Stimulated activated naive CD8-positive, alpha-beta T cell treated with anti-CD3 and anti-CD28 coated beads, Interleukin-15, Interleukin-2, amounts not matched to agents 100 ng/mL and 50 ng/mL, for 24 hours (primary cell): Measurements from ENCODE around the gene BAIAP2L2.
"Not testable (repeated sequence)": the region's sequence is repeated elsewhere in the genome, so short reads cannot be mapped to it uniquely, and the experiment has no call there.

ENCODE experiments used
- H3K27ac Mint-ChIP-seq: one replicate; pipeline ENCODE4 v1.8.0; 2021; ENCODE audit warnings: mild to moderate bottlenecking, mixed read lengths
- H3K27me3 Mint-ChIP-seq: one replicate; pipeline ENCODE4 v1.8.0; 2021; ENCODE audit warnings: mixed read lengths
- H3K36me3 Mint-ChIP-seq: one replicate; pipeline ENCODE4 v1.8.0; 2021; ENCODE audit warnings: low read depth, mixed read lengths
- H3K4me1 Mint-ChIP-seq: one replicate; pipeline ENCODE4 v1.8.0; 2021; ENCODE audit warnings: low read depth, mixed read lengths
- H3K4me3 Mint-ChIP-seq: one replicate; pipeline ENCODE4 v1.8.0; 2021; ENCODE audit warnings: mild to moderate bottlenecking, mixed read lengths
- H3K9me3 Mint-ChIP-seq: one replicate; pipeline ENCODE4 v1.8.0; 2021; ENCODE audit warnings: mixed read lengths

Gene BAIAP2L2

DNA sequence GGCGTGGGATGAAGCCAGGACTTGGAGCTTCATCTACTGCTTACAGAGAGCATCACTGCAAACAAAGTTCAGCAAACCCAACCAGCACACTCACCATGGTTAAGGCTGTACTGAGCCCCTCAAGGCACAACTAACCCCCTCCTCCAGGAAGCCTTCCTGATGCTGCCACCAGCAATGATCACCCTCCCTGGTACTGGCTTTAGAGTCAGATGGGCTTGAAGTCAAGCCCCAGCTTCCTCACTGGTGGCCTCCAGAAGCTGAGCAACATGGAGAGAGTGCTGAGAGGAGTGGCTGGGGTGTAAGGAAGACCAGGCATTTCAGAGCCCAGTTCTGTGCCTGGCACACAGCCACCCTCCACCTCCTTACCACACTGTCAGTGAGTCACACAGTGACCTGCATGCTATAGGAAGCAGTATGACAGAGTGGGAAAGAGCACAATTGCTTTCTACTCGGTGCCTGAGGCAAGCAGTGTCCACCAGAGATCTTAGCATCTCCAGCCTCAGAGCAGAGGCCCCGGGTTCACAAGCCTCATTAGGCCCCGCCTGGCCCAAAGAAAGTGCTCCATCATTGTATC, 24.7 kb upstream of the BAIAP2L2 start:
- H3K9me3 Mint-ChIP-seq = no peaks in the 10 kb centered on the region
- H3K36me3 Mint-ChIP-seq = peaks cover 18% of the 10 kb centered on the region
- H3K27me3 Mint-ChIP-seq = no peaks in the 10 kb centered on the region
- no peak overlapping the region for H3K27ac Mint-ChIP-seq
- no peaks in the 10 kb centered on the region for H3K4me1 Mint-ChIP-seq
- no peak overlapping the region for H3K4me3 Mint-ChIP-seq

DNA sequence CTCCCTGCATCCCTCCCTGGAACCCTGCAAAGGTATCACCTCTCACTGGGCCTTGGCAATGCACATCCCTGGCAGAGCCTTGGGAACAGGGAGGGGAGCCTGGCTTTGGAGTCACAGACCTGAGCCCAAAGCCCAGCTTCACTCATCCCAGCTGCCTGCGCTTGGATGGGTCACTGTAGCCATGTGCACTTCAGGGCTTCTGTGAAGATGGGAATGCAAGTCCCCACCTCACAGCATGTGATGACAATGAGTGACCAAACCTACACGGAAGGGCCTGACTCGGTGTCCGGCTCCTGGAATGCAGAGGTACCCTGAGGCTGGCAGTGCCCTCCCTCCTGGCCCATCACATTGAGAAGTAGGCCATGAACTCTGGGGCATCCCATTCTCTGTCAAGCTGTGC, 22.8 kb upstream of the BAIAP2L2 start:
- no peak overlapping the region for H3K4me3 Mint-ChIP-seq
- H3K4me1 Mint-ChIP-seq = no peaks in the 10 kb centered on the region
- H3K27me3 Mint-ChIP-seq = no peaks in the 10 kb centered on the region
- no peak overlapping the region for H3K27ac Mint-ChIP-seq
- peaks cover 18% of the 10 kb centered on the region for H3K36me3 Mint-ChIP-seq
- H3K9me3 Mint-ChIP-seq = no peaks in the 10 kb centered on the region

DNA sequence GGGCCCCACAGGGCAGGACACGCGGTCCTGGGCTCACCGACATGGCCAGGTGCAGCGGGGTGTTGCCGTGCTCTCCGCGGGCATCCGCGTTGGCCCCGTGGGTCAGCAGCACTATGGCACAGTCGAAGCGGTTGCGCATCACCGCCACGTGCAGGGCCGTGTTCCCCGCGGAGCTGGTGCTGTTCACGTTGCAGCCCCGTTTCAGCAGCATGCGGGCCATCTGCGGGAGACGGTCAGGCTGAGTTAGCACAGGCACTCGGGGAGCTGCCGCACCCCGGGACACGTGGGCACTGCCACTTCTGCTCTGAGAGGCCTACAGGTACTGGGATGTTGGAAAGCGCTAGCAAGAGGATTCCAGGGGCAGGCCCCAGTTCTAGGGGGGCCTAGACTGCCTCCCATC, 22.3 kb upstream of the BAIAP2L2 start:
- Mint-ChIP-seq H3K27ac (no peak overlapping the region), H3K9me3 (no peaks in the 10 kb centered on the region), H3K4me1 (no peaks in the 10 kb centered on the region)

DNA sequence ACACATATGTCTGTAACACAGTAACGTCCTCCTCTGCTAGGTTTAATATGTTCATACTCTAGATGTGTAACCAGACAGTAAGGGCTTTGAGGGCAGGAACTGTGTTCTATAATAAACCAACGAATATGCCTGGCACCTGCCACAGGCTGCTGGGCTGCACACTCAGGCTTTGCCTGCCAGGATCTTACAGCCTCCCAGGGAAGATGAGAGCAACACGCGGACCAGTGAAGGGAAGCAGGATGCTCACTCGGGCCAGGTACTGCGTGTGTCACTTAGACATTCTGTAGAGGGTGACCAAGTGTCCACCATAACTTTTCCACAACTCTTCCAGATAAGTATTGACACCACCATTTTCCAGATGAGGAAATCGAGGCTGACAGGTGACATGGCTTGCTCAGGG, 21.7 kb upstream of the BAIAP2L2 start:
- H3K27me3 Mint-ChIP-seq = no peaks in the 10 kb centered on the region
- peaks cover 18% of the 10 kb centered on the region for H3K36me3 Mint-ChIP-seq
- no peak overlapping the region for H3K27ac Mint-ChIP-seq
- H3K4me3 Mint-ChIP-seq = no peak overlapping the region
- H3K9me3 Mint-ChIP-seq = no peaks in the 10 kb centered on the region
- no peaks in the 10 kb centered on the region for H3K4me1 Mint-ChIP-seq

More for the DNA sequence above, 22.3 kb upstream of the BAIAP2L2 start:
- H3K4me3 Mint-ChIP-seq = no peak overlapping the region
- no peaks in the 10 kb centered on the region for H3K27me3 Mint-ChIP-seq
- H3K36me3 Mint-ChIP-seq = peaks cover 18% of the 10 kb centered on the region

DNA sequence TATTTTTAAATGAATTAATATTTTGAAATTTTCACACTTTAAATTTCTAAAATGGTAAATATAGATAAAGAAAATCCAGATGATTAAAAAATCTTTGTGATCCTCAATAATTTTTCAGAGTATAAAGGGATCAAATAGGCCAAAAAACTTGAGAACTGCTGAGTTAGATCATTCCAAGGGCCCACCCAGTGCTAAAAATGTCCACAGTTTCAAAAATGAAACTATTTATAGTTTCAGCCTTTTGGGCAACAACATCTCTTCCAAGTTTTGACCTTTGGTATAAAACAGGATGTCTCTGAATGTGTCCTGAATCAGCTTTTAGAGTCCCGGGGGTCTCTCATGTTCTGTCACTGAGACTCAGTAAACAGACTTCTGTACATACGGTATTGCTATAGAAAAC, 20.9 kb upstream of the BAIAP2L2 start:
- Mint-ChIP-seq H3K9me3 (no peaks in the 10 kb centered on the region), H3K36me3 (peaks cover 18% of the 10 kb centered on the region), H3K27ac (no peak overlapping the region), H3K4me1 (no peaks in the 10 kb centered on the region), H3K27me3 (no peaks in the 10 kb centered on the region), H3K4me3 (no peak overlapping the region)

DNA sequence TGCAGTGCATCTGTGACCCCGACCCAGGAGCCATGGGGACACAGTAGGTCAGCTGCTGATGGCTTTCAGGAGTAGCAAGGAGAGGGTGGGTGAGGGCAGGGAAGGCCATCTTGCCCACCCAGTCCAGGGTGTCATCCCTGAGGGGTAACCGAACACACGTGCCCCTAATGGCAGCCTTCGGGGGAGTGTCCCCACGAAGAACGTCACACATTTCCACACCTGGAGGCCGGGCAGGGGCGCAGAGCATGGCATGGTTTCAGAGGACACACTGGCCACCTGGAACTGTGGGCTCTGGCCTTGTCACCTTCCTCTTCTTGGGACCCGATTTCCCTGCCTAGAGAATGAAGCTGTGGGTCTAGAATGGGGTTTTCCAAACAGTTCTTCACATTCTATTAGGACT, 19.4 kb upstream of the BAIAP2L2 start:
- Mint-ChIP-seq H3K9me3 (no peaks in the 10 kb centered on the region), H3K4me1 (no peaks in the 10 kb centered on the region)

DNA sequence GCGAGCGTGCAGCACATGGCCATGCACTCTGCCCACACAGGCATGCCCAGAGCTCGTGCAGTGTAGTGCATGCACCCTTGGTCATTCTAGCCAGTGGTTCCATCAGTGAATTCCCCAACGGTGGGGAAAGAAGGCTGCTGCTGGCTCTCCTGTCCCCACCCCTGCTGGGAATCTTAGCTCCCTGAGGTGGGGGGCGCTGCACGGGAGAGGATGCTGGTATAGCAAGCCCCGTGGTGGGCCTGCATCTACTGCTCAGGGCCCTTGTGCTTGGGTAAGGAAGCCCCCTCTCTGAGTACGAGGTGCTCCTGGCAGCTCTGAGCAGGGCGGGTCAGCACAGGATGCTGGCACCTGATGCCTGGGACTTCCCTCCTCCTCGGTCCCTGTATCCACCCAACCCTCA, 18.5 kb upstream of the BAIAP2L2 start:
- H3K27me3 Mint-ChIP-seq = no peaks in the 10 kb centered on the region
- no peak overlapping the region for H3K4me3 Mint-ChIP-seq
- H3K36me3 Mint-ChIP-seq = peaks cover 6% of the 10 kb centered on the region
- no peaks in the 10 kb centered on the region for H3K9me3 Mint-ChIP-seq
- H3K4me1 Mint-ChIP-seq = no peaks in the 10 kb centered on the region
- H3K27ac Mint-ChIP-seq = no peak overlapping the region

More for the DNA sequence above, 19.4 kb upstream of the BAIAP2L2 start:
- Mint-ChIP-seq H3K27ac (no peak overlapping the region), H3K27me3 (no peaks in the 10 kb centered on the region), H3K36me3 (peaks cover 9% of the 10 kb centered on the region), H3K4me3 (no peak overlapping the region)

DNA sequence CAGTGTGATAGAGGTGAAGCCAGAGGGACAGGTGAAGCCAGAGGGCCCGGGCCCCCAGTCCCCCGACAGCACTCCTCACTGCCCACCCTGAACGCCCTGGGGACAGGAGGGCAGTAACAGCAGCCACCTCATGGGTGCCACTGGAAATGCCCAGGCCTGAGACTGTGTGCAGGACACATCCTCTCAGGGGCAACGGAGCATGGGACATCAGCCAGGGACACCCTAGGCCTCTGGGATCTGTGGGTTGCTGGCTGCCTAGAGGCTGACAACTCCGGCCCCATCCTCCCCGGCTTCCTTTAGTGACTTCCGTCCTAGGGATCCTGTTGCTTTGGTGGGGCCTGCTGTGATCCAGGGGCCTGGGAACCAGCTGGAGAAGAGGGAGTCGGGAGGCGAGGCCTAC, 17.4 kb upstream of the BAIAP2L2 start:
- Mint-ChIP-seq H3K4me1 (no peaks in the 10 kb centered on the region), H3K4me3 (no peak overlapping the region), H3K36me3 (peaks cover 6% of the 10 kb centered on the region), H3K27me3 (no peaks in the 10 kb centered on the region), H3K27ac (no peak overlapping the region), H3K9me3 (no peaks in the 10 kb centered on the region)

DNA sequence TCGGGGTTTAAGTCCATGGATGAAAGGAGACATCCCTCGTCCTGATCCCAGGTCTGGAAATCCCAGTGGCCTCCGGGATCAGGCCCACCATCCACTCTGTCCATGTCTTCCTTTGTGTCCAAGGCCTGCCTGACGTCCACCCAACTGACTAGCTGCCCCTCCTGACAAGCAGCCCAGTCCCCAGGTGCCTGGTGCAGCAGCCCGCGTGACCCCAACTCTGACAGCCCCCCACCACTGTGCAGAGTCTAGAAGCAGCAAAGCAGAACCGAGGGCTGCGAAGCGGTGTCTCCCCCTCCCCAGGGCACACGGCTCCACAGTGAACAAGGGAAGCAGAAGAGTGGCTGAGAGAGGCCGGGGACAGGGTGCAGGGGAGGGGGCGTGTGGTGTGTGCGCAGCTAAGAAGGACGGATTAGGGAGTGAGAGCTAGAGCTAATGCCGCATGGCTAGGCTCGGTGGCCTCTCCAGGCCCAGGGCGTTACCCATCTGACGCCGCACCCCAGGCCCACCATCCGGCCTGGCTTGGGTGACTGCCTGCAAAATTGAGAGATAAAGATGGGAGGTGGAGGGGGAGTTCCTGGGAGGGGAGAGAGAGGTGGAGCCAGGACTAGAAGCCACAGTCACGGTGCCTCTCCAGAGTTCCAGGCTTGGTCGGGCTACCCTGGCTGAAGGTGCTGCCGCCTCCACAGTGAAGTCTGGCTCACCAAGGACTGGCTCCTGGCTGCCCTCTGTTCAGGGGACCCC, 16.6 kb upstream of the BAIAP2L2 start:
- no peaks in the 10 kb centered on the region for H3K9me3 Mint-ChIP-seq

DNA sequence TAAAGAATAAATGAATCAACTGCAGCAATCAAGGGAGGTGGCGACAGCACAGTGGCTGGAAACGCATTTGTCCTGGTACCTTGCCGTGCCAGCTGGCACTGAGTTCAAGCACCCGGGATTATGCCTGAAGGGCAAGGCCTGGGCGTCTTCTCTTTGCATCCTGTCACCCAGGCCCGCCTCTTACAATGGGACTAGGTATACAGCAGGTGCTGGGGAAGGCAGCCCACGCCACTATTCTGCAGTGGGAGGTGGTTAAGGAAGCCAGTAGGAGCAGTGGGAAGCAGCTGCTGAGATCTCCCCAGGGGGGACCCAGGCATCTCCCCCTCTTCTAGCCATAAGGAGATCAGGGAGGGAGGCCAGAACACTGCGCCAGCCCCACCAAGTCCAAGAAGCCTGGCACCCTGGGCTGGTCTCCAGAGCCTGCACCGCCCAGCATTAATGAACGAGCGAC, 15.3 kb upstream of the BAIAP2L2 start:
- H3K9me3 Mint-ChIP-seq = no peaks in the 10 kb centered on the region
- H3K36me3 Mint-ChIP-seq = no peaks in the 10 kb centered on the region
- H3K4me1 Mint-ChIP-seq = no peaks in the 10 kb centered on the region
- no peak overlapping the region for H3K27ac Mint-ChIP-seq
- H3K27me3 Mint-ChIP-seq = no peaks in the 10 kb centered on the region
- no peak overlapping the region for H3K4me3 Mint-ChIP-seq

More for the DNA sequence above, 16.6 kb upstream of the BAIAP2L2 start:
- Mint-ChIP-seq H3K4me1 (no peaks in the 10 kb centered on the region), H3K4me3 (no peak overlapping the region), H3K36me3 (peaks cover 2% of the 10 kb centered on the region), H3K27me3 (no peaks in the 10 kb centered on the region), H3K27ac (no peak overlapping the region)

DNA sequence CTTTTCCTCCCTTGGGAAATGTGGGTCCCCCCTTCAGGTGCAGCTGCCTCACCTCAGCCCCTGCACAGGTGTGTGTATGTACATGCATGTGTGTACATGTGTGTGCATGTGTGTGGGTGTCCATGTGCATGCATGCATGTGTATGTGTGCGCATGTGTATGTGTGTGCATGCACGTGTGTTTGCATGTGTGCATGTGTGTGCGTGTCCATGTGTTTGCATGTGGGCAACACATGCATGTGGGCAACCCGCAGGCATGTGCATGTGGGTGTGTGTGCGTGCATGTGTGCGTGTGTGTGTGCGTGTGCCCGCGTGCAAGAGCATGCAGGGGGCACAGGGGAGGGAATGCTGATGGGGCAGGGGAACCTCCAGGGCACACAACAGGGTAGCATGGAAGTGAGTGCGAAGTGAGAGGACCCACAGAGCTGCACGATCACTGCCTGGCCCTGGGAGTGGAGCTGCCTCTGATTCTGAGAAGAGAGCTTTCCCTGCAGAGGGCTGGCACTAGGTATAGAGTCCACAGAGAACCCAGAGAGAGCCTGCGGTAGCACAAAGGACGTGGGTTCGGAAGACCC, 14.6 kb upstream of the BAIAP2L2 start:
- no peaks in the 10 kb centered on the region for H3K27me3 Mint-ChIP-seq
- H3K27ac Mint-ChIP-seq = no peak overlapping the region
- H3K4me1 Mint-ChIP-seq = no peaks in the 10 kb centered on the region
- no peak overlapping the region for H3K4me3 Mint-ChIP-seq
- no peaks in the 10 kb centered on the region for H3K36me3 Mint-ChIP-seq
- no peaks in the 10 kb centered on the region for H3K9me3 Mint-ChIP-seq

DNA sequence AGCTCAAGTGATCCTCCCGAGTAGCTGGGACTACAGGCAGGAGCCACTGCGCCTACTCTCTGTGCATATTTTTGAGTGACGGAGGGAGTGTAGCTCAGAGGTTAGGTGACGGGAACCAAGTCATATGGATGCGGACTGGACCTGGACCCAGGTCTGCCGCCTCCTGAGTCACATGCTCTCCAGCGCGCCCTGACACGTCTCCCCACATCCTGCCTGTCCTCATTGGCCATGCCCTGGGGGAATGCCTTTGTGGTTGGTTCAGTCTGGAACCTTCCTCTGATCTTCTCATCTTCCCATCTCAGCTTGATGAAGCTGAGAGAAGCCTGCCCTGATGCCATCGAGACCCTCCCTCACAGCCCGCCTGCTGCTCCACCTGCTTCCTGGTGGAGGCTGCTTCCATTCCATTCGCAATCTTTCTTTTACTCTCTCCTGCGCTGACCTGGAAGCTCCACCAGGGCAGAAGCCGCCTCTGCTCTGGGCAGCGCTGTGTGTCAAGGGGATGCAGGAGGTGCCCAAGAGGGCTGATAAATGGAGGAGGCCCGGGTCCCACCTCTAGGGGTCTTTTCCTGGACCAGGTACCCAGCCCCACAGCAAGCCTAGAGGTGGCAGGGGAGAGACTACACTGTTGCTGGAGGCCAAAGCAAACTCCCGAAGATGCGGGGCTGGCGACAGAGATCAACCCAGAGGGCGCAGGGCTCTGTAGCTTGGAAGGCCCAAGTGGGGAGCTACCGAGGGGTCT, 13.9 kb upstream of the BAIAP2L2 start:
- Mint-ChIP-seq H3K4me1 (no peaks in the 10 kb centered on the region), H3K27me3 (no peaks in the 10 kb centered on the region), H3K27ac (no peak overlapping the region), H3K36me3 (no peaks in the 10 kb centered on the region), H3K4me3 (no peak overlapping the region), H3K9me3 (no peaks in the 10 kb centered on the region)

DNA sequence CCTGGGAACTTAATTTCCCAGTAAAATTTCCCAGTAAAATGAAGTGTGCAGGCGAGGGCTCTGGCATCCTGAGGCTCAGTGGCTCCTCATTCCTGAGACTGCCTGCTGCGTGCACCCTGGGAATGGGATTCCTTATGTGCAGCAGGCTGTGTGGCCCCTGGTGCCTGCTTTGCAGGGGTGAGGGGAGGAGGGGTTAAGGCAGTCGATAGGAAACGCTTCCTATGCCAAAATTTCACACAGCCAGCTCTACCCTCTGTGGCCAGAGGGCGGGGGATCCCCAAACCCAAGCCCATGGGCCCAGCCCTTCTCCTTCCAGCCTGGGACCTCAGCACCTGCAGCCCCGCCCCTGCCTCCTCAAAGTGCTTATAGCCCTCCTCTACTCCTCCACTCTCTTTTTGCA, 12.1 kb upstream of the BAIAP2L2 start:
- Mint-ChIP-seq H3K36me3 (no peaks in the 10 kb centered on the region), H3K4me3 (no peak overlapping the region), H3K9me3 (no peaks in the 10 kb centered on the region), H3K4me1 (no peaks in the 10 kb centered on the region), H3K27ac (no peak overlapping the region), H3K27me3 (no peaks in the 10 kb centered on the region)

DNA sequence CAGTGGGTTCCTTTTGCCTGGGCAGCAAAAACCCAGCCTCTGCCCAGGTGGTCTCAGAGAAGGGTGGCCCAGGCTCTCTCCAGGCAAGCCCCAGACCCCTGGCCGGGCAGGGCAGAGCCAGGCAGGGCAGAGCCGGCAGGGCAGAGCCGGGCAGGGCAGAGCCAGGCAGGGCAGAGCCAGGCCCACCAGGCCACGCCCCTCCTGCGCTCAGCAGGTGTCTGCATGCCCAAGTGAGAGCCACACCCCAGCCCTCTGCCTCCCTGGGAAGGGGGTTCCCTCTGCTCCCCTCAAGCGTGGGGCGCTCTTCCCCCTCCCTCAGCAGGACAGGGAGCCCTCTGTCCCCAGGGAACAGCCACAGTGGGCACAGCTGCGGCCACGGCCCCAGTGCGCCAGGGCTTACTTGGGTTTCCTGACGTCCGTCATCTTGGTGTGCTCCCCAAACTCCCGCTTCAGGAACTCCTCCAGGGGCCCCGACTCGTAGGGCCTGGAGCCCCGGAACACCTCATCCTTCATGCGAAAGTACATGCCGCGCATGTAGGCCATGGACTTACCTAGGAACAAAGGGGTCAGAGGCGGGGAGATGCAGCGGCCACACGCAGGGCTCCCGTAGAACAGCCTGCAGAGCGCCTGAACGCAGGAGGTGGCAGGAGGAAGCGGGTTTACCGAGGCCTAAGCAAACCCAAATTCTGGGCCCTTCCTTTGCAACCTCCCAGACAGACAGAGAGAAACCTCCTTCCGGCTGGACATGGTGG, 10.1 kb upstream of the BAIAP2L2 start:
- Mint-ChIP-seq H3K27ac (no peak overlapping the region), H3K4me1 (no peaks in the 10 kb centered on the region), H3K4me3 (no peak overlapping the region), H3K9me3 (no peaks in the 10 kb centered on the region), H3K27me3 (no peaks in the 10 kb centered on the region), H3K36me3 (no peaks in the 10 kb centered on the region)

DNA sequence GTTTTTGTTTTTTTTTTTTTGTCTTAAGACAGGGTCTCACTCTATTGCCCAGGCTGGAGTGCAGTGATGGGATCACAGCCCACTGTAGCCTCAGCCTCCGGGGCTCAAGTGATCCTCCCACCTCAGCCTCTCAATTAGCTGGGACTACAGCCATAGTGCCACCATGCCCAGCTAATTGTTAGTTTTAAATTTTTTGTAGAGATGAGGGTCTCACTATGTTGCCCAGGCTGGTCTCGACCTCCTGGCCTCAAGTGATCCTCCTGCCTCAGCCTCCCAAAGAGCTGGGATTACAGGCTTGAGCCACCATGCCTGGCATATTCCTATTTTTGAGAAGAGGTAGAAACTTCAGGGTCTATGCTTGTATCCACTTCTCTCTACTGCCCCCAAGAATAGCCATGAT, 8.3 kb upstream of the BAIAP2L2 start:
- H3K9me3 Mint-ChIP-seq, H3K36me3 Mint-ChIP-seq, H3K27me3 Mint-ChIP-seq, H3K4me1 Mint-ChIP-seq, H3K27ac Mint-ChIP-seq, H3K4me3 Mint-ChIP-seq: not testable (repeated sequence)
